Fibroblast of skin of abdomen (primary cell): ENCODE results near the gene ABCA2.
"Not testable (repeated sequence)": the region's sequence is repeated elsewhere in the genome, so short reads cannot be mapped to it uniquely, and the experiment has no call there.

Source experiments
- DNase-seq: peaks from one replicate; pipeline ENCODE4 v3.0.0-alpha.2; 2013

The ABCA2 gene

DNA sequence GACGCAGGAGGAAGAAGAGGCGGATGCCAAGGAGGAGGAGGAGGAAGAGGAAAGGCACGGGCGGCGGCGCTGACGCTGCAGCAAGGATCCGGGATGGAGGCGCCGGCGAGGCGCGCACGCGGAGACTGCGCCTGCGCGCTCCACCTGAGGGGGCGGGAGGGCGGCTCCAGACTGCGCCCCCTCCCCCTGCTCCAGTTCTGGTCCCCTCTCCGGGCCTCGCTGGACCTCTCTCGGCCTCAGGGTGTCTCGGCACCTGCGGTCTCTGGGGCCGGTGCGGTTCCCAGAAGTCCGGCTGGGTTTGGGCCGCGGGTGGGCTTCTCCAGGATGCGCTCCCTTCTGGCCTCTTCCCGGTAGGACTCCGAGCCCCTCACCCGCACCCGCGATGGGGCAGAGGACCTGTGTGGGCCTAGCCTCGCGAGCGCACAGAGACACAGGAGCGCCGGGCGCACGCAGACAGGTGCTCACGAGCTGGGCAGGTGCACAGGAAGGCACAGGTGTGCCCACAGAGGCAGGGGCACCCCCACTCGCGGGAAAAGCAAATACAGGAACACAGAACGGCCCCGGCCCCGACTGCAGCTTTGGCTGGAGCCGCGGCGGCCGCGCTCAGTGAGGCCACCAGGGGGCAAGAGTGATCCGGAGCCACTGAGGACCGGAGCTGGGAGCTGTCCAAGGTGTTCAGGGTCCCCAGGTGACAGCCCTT is 18.2 kb upstream of the ABCA2 start, which contains the start of gene NPDC1:
Gene NPDC1 (minus strand): TSS at position 90 of the 700 bp plus-strand sequence. CDS start 188 bp downstream, outside the sequence.
- DNase-seq = peak; percentile 54

GRCh38 chr9:137045294-137046087 is 17.5 kb upstream of the ABCA2 start:
- peak; percentile 25 for DNase-seq

- DNase-seq = no peak
These were observed 16.6 kb upstream of the ABCA2 start for GRCh38 chr9:137044502-137045177.

DNA sequence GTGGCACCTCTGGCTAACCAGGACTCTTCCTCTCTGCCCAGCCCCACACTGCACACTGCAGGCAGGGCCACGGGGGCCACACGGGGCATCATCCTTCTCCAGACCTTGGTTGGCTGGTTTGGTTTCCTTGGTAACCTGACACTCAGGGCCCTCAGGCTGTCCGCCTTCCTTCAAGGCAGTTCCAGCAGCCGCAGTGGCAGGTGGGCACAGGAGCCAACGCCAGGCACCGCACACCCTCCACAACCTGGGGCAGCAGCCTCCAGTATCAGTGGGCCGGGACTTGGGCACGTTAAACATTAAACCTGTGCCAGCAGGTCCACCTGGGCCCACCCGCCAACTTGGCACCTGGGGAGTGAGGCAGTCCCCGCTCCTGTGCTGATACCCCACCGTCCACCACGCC is 16.0 kb upstream of the ABCA2 start:
- no peak for DNase-seq

- no peak for DNase-seq
These were observed 15.0 kb upstream of the ABCA2 start for GRCh38 chr9:137042751-137043727.

GRCh38 chr9:137041124-137041523 is 13.1 kb upstream of the ABCA2 start:
- no peak for DNase-seq

GRCh38 chr9:137040568-137040967 is 12.5 kb upstream of the ABCA2 start:
- DNase-seq = no peak

GRCh38 chr9:137039611-137040366 is 11.8 kb upstream of the ABCA2 start:
- DNase-seq = no peak

DNA sequence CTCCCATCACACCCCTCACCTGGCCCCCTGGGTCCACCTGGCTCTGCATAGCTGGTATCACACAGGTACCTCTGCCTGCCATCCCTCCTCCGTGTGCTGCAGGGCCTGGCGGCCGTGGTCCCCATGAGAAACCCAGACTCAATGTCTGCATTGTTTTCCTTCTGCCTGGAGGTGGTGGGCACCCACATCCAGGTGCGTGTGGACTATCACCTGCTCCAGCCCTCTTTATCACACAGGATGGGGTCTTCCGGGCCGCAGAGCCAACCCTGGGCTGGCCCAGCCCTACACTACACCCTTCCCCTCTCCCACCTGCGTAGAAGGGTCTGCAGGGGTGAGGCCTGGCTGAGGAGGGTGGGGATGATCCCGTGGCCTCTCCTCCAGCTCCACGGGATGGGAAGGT is 10.9 kb upstream of the ABCA2 start:
- DNase-seq = no peak

DNA sequence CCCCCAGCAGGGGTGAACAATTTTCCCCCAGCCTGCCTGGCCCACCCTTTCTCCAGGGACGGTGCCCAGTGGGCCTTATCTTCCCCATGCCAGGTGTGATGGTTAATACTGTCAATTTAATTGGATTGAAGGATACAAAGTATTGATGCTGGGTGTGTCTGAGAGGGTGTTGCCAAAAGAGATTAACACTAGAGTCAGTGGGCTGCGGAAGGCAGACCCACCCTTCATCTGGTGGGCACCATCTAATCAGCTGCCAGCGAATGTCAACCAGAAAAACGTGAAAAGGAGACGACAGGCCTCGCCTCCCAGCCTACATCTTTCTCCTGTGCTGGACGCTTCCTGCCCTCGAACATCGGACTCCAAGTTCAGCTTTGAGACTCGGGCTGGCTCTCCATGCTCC is 9.4 kb upstream of the ABCA2 start:
- DNase-seq = no peak

DNA sequence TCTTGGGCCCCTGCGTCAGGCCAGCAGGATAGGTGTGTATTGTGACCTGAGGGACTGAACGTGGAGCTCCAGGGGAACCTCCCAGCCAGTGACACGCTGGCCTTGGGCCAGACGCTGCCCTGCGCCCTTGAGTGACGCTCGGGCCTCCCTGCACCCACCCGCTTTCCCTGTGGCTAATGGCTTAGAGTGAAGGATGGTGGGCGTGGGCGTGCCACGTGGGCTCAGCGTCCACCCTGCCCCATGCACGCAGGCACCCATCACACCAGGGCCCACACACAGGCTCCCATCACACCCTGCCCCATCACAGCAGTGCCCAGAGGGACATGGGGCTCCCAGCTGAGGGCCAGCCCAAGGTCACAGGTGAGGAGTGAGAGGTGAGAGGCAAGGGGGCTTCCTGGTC is 9.0 kb upstream of the ABCA2 start:
- no peak for DNase-seq

DNA sequence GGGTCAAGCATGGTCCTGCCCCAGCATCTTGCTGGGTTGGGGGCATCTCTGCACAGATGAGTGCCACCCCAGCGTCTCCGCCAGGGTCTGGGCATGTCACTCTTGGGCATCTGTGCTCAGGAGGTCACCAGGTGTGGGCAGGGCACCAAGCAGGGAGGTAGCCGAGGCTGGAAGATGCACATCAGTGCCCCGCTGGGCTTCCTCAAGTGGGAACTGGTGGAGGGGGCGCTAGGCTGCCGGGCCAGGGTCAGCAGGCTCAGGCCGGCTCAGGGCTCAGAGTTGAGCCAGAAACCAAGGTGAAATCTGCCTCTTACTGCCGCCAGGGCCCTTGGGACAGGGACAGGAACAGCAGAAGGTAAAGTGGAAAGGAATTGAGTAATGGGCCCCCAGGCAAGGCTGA is 7.9 kb upstream of the ABCA2 start:
- DNase-seq = no peak

DNA sequence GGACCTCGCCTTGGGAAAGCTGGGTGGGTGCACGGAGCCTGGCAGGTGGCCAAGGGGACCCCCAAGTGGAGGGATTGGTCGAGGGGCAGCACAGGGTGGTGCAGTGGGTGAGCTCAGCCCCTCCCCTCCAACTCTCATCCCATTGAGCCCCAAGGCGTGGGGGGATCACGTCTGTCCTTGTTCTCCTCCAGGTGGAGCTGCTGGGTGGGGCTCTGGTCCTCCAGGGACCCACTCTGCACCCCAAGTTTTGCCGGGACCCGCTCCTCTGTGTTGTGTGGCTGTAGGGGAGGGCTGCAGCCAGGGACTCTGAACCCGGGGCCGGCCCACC is 7.4 kb upstream of the ABCA2 start:
- DNase-seq = no peak

GRCh38 chr9:137034709-137035506 is 6.9 kb upstream of the ABCA2 start:
- peak; percentile 63 for DNase-seq

- DNase-seq = no peak
These were observed 6.1 kb upstream of the ABCA2 start for GRCh38 chr9:137034039-137034708.

DNA sequence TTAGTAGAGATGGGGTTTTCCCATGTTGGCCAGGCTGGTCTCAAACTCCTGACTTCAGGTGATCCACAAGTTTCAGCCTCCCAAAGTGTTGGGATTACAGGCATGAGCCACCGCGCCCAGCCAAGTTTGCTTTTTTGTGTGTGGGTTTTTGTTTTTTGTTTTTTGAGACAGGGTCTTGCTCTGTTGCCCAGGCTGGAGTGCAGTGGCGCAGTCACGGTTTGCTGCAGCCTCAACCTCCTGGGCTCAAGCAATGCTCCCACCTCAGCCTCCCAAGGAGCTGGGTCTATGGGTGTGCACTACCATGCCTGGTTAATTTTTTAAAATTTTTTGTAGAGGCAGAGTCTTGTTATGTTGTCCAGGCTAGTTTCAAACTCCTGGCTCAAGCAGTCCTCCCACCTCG is 5.4 kb upstream of the ABCA2 start:
- not testable (repeated sequence) for DNase-seq

DNA sequence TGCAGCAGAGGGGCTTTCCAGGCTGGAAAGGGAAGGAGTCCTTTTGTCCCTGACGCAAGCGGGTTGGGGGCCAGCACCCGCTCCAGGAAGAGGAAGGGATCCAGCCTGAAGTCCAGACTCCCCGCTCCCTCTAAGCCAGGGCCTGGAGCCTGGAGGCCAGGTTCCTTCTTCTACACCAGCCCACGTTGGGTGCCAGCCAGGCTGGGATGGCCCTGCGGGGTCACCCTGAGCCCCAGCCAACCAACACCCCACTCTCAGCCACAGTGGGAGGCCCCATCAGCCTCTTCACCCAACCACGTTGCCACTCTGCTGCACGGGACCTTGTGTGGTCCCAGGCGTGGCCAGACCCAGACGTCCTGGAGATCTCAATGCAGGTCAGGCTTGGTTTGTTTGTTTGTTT is 4.8 kb upstream of the ABCA2 start:
- DNase-seq = no peak

- DNase-seq = no peak
These were observed 4.0 kb upstream of the ABCA2 start, which contains the start of gene FUT7 for GRCh38 chr9:137031904-137032640. Gene FUT7, minus strand, starts transcription at chr9:137032088. Its CDS starts 97 bp downstream, at chr9:137031991.
